Thyroid gland (tissue), 4 donors: ENCODE results near the gene RCOR1. TPM values are rescaled to one million over a fixed set of nuclear protein-coding genes. Genes with fewer than 3 reads are reported as not detected.

Experiments used
- DNase-seq, 2 donors: peaks; one replicate each; pipeline ENCODE4 v3.0.0-alpha.2; 2019
- H3K27ac ChIP-seq, 3 donors: fragments of 200-600 bp; sonication (generic); 1 replicate in 2 of 3; 2 replicates in 1 of 3; pipeline ENCODE4 v1.5.1; 2016 to 2019; ENCODE audit warnings: mild to moderate bottlenecking in 1 of 3, moderate library complexity in 1 of 3
- H3K27me3 ChIP-seq: fragments of 200-600 bp; sonication (generic); one replicate; pipeline ENCODE4 v1.5.1; 2019
- H3K36me3 ChIP-seq, 2 donors: fragments of 200-600 bp; sonication (generic); one replicate each; pipeline ENCODE4 v1.5.1; 2016 to 2019
- H3K4me1 ChIP-seq, 2 donors: fragments of 200-600 bp; sonication (generic); one replicate each; pipeline ENCODE4 v1.5.1; 2017 to 2019
- H3K4me3 ChIP-seq, 3 donors: fragments of 200-600 bp; sonication (generic); replicated peaks in 1 of 3; 1 replicate in 2 of 3; 2 replicates in 1 of 3; pipeline ENCODE4 v1.5.1; 2016; ENCODE audit warnings: mild to moderate bottlenecking in 1 of 3
- H3K9me3 ChIP-seq: fragments of 200-600 bp; sonication (generic); one replicate; pipeline ENCODE4 v1.5.1; 2017
- CTCF ChIP-seq, 6 experiments: fragments of 200-600 bp in 3 of 6; fragments of 450-650 bp in 3 of 6; sonication (generic) in 3 of 6; IDR thresholded peaks; one replicate each; pipeline ENCODE4 v1.5.1; 2016 to 2019; ENCODE audit warnings: antibody characterized with exemption in 6 of 6, mild to moderate bottlenecking in 2 of 6, inconsistent platforms in 1 of 6, moderate library complexity in 1 of 6
- POLR2A ChIP-seq, 2 donors: fragments of 450-650 bp; IDR thresholded peaks; one replicate each; pipeline ENCODE4 v1.6.1; 2017; ENCODE audit warnings: antibody characterized with exemption in 2 of 2, mild to moderate bottlenecking in 2 of 2, moderate library complexity in 1 of 2
- WGBS, 2 donors: methylation state at CpG; one replicate each; pipeline ENCODE4 v1.1.5; 2017; 5-methylcytosine and 5-hydroxymethylcytosine counted together
- intact Hi-C: fragments of 100-400 bp; cut with DNase I; formaldehyde crosslinking; loops from one replicate; pipeline ENCODE4 v1.15.1; 2023
- total RNA-seq, 4 donors: library from RNA; depleted of rRNA; stranded (reverse); fragments of >200 nt; gene quantifications; one replicate each; pipeline ENCODE4 v1.2.3, GENCODE V29; 2016

Gene RCOR1
- total RNA-seq, 4 donors from 2014 or later, result 9.4 to 14.2 (median 11.3) TPM

DNA sequence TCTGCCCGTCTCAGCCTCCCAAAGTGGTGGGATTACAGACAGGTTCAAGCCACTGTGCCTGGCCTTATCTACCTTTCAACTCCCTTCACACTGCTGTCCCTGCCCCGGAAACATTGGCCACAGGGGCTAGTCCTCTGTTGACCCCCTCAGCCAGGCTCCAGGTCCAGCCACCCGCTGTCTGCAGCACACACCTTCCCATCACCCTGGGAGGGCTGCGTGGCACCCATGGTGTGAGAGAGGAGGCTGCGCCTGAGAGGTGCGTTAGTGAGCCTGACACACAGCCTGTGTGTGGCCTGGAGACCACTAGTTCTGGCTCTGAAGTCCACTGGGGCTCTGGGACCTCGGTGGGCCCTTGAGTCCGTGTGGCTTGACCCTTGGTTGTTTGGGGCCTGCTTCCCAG lies 156.4 kb downstream of the RCOR1 start:
- Histone ChIP-seq H3K9me3 (no peaks in the 10 kb centered on the region), H3K4me1 (no peaks in the 10 kb centered on the region), H3K27ac (no peak overlapping the region), H3K4me3 (no peak overlapping the region), H3K36me3 (no peaks in the 10 kb centered on the region), H3K27me3 (no peaks in the 10 kb centered on the region)
- TF ChIP-seq POLR2A (IDR thresholded peaks at IDR 0.05) (no peak), CTCF (IDR thresholded peaks at IDR 0.05) (no peak)
- DNase-seq, result no peak
- WGBS, 2 donors, result 83 to 88% methylated on average over 5 to 6 of the region's 8 CpGs
- intact Hi-C loops, result no loop called here

- Histone ChIP-seq H3K4me3 (no peak overlapping the region), H3K36me3 (no peaks in the 10 kb centered on the region), H3K9me3 (no peaks in the 10 kb centered on the region), H3K4me1 (no peaks in the 10 kb centered on the region), H3K27me3 (no peaks in the 10 kb centered on the region), H3K27ac (no peak overlapping the region)
- intact Hi-C loops, result no loop called here
- DNase-seq, result no peak
- WGBS, 2 donors, result 69 to 83% methylated on average over 13 to 29 of the region's 33 CpGs
- no peak for TF ChIP-seq CTCF (IDR thresholded peaks at IDR 0.05)
- TF ChIP-seq POLR2A (IDR thresholded peaks at IDR 0.05), result no peak
Measured at GRCh38 chr14:102749393-102750305, 157.2 kb downstream of the RCOR1 start.

DNA sequence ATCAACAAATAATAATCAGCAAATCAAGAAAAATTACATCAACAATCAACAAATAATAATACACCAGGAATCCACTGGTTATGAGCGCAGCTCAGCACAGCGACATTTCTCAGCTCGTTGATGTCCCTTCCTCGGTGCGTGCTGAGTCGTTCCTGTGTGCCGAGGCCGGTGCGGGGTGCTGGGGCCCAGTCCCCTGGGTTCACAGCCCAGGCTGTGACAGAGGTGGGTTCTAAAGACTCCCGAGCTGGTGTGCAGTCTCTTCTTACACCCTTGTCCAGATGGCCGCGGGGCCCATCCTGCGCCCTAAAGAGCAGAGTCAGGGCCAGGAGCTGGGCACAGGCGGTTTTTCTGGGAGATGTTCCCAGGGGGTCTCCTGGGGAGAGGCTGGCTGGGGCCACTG lies 157.9 kb downstream of the RCOR1 start:
- Histone ChIP-seq H3K27me3 (no peaks in the 10 kb centered on the region), H3K4me3 (no peak overlapping the region), H3K36me3 (no peaks in the 10 kb centered on the region), H3K4me1 (no peaks in the 10 kb centered on the region), H3K27ac (no peak overlapping the region), H3K9me3 (no peaks in the 10 kb centered on the region)
- intact Hi-C loops, result no loop called here
- no peak for DNase-seq
- TF ChIP-seq POLR2A (IDR thresholded peaks at IDR 0.05), result no peak
- TF ChIP-seq CTCF (IDR thresholded peaks at IDR 0.05), result no peak
- WGBS, 2 donors, result 91 to 94% methylated on average over 11 of the region's 14 CpGs

GRCh38 chr14:102751088-102751487 lies 158.6 kb downstream of the RCOR1 start:
- no peaks in the 10 kb centered on the region for H3K9me3 ChIP-seq
- intact Hi-C loops, result no loop called here
- DNase-seq, result no peak
- no peaks in the 10 kb centered on the region for H3K4me1 ChIP-seq
- H3K27ac ChIP-seq, result no peak overlapping the region
- WGBS, 2 donors, result 90 to 91% methylated on average over 6 to 9 of the region's 16 CpGs
- H3K27me3 ChIP-seq, result no peaks in the 10 kb centered on the region
- no peaks in the 10 kb centered on the region for H3K36me3 ChIP-seq
- no peak overlapping the region for H3K4me3 ChIP-seq
- TF ChIP-seq CTCF (IDR thresholded peaks at IDR 0.05) (no peak), POLR2A (IDR thresholded peaks at IDR 0.05) (no peak)

DNA sequence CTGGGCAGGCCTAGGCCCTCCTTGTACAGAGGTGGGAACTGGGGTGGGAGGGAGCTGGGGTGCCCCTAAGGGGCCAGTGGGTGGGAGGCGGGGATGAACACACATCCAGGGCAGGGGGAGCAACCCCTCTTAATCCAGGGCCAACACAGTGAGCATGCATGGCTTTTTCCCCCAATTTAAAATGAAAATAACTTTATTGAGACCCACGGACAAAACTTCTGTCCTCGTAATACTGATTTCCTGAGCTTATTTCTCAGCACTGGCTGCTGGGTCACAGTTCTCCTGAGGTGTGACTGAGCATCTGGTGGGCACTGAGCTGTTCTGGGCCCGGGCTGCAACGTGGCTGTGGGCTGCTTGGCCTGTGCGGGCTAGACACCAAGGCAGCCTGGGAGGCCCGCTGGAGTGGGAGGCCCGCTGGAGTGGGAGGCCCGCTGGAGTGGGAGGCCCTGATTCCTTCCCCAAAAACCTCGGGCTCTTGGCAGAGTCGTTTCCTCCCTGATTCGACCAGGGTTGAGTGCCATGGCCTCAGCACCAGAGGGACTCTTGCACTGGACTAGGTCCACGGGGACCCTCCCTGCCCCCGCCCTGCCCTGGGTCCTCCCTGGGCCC lies 159.9 kb downstream of the RCOR1 start:
- intact Hi-C loops, result no loop called here
- H3K9me3 ChIP-seq, result no peaks in the 10 kb centered on the region
- no peaks in the 10 kb centered on the region for H3K27me3 ChIP-seq
- H3K4me1 ChIP-seq, result no peaks in the 10 kb centered on the region
- DNase-seq, result no peak
- 74 to 88% methylated on average over 7 to 10 of the region's 14 CpGs for WGBS, 2 donors
- no peak overlapping the region for H3K27ac ChIP-seq
- no peak overlapping the region for H3K4me3 ChIP-seq
- no peaks in the 10 kb centered on the region for H3K36me3 ChIP-seq
- TF ChIP-seq CTCF (IDR thresholded peaks at IDR 0.05), result no peak
- TF ChIP-seq POLR2A (IDR thresholded peaks at IDR 0.05), result no peak
